Measurements from ENCODE around the gene MOBP.

The MOBP gene

DNA sequence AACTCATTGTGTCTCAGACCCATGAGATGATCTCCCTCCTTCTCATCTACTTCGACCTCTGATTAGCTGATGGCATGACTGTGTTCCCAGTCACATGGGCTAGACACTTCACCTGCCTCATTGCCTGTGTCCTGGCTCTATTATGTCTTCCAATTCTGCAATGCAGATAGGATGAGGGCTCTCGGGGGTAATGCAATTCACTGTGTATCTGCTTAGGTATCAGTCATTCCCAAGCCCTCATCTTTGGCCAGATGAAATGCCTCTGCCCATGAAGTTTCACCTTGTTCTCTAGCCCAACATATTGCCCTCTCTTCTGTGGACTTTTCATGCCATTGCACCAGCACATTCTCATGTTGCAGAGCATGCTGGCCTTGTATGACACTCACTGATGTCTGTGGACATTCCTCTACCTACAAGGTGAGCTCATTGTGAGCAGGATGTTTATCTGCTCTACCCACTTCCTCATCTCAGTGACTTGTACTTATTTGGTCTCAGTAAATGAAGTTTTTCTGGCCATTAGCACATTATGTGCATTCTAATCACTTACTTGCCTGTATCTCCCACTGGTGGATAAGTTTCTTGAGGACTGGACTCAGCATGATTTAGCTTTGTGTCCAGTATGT, 32.3 kb downstream of the MOBP start:
- no peak for DNase-seq

DNA sequence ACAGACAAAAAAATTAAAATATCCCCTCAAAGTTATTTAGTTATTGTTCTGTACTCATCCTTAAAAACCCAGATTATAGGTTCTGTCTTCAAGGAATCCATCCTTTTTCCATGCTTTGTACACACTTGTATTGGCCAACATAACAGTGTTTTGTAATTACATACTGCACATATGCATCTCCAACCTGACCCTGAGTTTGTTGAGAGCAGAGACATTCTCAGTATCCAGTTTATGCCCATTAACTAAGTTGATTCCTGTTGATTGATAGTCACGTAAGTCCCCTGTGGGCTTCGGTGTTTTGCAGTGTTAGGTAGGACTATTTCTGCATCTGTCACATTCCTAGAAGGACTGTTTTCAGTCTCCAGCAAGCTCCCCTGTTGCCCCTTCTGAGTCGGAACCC, 33.6 kb downstream of the MOBP start:
- no peak for DNase-seq

DNA sequence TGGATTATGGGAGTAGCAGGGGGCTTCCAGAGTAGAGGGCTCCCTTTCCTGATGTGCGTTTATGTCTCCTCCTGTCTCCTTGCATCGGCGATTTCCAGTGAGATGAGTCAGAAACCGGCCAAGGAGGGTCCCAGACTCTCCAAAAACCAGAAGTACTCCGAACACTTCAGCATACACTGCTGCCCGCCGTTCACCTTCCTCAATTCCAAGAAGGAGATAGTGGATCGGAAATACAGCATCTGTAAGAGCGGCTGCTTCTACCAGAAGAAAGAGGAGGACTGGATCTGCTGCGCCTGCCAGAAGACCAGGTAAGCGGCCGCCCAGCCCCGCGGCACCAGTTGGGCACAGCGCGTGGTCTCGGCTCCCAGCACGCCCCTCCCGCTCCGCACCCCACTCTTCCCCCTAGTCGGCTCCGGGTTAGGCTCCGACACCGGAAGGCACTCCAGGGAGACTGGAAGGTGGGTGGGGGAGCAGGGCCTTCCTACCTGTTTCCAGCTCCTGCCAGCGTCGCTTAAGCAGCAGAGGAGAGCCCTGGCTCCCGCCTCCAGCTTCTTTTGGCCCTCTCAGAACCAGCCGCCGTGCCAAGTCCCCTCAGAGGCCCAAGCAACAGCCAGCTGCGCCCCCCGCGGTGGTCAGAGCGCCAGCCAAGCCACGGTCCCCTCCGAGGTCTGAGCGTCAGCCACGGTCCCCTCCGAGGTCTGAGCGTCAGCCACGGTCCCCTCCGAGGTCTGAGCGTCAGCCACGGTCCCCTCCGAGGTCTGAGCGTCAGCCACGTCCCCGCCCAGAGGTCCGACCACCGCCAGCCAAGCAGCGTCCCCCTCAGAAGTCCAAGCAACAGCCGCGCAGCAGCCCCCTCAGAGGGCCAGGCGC, 34.7 kb downstream of the MOBP start:
- no peak for DNase-seq

DNA sequence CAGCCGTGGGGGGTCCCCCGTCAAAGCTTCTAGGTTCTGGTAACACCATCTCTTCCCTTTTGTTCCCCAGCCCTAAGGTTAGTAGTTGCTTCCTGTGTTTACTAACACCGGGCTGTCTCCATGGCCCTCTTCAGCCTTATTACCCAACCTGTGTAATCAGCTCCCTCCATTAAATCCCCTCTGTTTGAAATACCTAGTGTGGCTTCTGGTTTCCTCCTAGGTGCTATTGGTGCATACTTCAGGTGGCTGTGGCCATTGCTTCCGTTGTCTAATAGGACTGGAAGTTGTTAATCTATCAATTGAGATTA, 35.3 kb downstream of the MOBP start:
- no peak for DNase-seq

DNA sequence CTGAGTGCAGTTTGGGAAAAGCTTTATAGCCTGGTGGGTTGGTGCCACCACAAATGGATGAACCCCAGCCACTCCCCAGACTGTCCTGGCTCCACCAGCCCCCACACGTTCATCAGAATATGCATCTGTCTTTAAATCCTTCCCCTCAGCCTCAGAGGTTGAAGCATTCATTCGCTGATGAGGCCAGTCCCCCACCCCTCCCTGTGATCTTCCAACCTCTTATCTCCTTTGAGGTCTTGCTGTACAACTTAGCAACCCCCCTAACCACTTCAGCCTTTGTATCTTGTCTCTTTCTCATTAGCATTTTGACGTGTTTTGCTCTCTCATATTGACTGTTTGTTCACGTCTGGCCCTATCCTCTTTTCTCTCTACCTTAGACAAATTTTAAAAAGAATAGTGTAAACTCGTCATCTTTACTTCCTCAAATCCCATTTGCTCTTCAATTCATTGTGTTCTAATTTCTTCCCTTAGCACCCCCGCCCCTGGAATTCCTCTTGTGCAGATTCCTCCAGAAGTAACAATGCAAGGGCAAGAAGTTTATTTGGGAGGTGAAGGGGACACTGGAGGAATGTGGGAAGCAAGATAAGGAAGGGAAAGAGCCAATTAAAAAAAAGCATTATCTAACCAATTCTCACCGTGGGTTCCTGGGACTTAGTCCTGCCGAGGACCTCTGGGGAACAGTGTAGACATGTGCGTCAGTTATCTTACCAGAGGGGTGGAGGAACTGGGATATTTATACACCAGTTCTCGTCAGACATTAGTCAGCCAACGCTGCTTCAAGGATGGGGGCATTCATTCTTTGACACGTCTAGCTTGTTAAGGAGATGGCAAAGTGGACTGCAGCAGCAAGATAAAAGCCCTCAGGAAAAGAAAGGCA, 38.6 kb downstream of the MOBP start:
- DNase-seq, result no peak

DNA sequence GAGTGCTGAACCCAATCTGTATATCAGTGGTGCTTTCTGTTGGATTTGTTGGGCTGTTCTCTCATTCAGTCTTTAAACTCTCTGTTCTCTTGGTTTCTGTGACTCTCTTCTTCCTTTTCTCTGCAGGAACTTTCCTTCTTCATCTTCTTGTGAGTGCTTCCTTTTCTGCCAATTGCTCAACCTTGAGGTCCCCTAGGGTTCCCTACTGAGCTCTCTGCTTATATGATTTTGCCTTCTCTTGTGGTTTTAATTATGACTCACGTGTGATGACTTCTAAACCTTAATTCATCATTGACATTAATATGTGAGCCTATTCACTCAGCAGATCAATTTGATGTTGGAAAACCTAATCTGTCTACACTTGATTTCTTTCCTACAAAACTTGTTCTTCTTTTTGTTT, 39.4 kb downstream of the MOBP start:
- no peak for DNase-seq

DNA sequence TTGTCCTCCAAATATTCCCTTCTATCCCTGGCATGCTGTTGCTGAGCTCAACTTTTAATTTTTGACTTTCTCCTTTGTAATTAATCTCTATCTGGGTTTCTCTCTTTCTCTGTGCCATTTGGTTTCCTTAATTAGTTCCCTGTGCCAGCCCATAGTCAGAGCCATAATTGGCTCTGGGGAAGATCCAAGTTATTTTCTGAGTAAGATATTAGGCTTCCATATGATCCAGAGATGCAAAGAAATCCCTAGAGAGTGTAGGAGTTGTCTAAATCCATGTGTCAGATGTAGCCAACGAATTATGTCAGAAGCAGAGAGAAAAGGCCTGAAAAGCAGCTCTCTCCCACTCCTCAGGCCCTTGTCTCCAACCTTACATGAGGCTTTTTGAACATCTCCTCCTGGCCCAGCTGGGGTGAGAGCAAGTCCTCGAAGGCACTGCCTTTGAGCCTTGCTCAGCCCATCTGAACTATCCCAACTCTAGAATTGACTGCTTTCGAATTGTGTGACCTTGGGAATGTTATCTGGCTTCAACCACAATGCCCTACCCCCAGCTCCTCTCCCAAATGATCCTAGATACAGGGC, 46.4 kb downstream of the MOBP start:
- no peak for DNase-seq

DNA sequence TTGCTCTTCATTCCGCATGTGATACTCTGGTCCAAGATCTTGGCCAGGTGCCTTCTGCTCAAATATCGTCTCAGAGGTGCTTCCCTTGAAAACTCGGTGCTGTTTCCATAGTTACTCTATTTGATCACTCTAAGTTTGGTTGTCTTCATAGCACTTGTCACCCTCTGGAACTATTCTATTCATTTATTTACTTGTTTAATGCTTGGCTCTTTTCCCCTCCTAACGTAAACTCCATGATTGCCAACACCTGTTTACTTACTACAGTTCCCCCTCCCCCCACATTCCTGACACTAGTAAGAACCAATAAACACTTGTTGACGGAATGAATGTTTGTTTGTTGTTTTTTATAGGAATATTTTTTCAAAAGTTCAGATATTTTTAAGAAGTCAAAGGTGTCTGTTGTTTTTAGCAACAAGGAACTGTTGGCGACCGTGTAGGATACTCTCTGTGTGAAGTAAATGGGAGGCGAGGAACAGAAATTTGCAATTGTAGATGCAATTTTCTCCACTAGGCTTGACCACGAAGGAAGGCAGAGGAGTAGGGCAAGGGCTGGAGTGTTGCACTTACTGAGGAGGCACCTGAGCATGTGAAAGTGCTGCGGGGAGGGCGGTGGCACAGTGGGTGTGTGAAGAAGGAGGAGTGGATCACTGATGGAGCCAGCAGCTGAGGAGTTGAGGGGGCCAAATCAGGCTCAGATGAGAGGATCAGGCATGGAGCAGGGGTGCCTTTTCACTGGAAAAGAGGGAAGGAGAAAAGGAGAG, 48.4 kb downstream of the MOBP start:
- DNase-seq, result no peak

DNA sequence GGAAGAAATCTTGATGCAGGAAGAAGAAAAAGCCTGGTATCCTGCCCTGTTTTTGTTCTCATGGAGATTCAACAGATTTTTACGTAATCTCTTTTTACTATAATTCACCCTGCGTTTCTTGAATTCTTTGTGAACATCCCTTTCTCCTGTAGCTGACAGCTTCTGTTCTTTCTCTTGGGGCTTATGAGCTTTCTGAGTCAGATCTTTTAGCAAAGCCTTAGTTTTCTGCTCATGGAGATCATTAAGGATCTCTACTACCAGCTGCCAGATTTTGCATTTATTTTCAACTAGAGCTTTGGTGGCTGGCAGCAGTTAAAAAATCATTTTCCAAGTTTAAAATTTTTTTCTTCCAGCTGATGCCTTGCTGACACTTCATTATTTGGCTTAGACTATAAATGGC, 51.6 kb downstream of the MOBP start:
- no peak for DNase-seq

DNA sequence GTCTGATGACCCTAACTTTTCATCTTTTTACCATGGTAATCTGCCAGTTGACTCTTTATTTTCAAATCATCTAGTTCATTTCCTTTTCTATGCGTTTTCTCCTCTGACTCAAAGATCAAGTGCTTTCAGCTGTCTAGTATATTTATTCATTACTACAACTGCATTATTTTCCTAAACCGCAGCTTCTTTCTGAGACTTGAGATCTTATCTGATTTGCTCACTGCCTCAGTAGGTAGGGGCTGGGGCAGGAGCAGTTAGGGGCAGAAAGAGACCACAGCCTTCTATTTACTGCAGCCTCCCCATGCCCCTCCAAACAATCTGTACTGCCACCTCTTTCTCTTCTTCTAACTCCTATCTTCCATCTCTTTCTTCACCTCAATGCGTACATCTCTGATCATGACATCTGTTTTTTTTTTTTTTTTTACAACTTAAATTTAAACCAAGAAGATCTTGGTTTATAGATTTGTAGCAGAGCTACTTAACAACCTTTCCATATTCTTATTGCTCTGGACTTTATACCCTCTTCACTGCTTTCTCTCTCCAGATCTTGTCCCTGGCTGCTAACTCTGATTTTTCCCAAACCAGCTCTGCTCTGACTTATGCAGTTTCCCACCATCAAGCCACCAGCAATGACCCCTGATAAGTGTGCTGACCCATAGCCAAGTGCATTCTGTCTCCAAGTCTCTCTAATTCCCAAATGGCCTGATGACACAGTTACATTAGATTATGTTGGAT, 52.2 kb downstream of the MOBP start:
- DNase-seq, result no peak

DNA sequence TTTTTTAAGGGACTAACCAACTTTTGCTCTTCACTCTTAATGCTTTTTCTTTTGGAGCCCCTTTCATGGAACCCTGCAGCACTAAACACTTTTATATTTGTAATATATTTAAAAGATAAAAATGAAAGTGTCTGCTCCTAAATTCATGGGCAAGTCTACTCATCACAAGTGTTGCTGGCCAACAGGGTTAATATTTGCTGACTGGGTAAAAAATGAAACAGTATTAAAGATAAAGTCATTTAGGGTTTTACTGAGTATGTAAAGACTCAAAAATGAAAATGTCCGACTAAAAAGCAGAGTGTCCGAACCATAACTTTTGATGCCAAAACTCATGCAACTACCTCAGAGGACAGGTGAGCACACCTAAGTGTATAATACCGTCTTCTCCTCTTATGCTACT, 54.0 kb downstream of the MOBP start:
- DNase-seq, result no peak

DNA sequence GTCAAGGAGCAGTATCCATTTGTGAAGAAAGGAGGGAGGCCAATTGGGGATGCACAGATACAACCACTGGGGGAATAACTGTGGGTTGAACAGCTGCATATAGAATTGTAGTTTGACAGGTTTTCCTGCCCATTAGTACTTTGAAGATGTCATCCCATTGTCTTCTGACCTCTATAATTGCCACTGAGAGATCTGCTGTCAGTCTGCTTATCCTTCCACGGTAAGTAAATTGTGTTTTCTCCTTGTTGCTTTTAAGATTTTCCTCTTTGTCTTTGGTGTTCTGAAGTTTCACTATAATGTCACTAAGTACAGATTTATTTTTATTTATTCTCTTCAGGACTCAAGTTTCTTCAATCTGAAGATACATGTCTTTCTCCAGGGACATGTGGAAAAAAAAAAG, 56.6 kb downstream of the MOBP start:
- no peak for DNase-seq

DNA sequence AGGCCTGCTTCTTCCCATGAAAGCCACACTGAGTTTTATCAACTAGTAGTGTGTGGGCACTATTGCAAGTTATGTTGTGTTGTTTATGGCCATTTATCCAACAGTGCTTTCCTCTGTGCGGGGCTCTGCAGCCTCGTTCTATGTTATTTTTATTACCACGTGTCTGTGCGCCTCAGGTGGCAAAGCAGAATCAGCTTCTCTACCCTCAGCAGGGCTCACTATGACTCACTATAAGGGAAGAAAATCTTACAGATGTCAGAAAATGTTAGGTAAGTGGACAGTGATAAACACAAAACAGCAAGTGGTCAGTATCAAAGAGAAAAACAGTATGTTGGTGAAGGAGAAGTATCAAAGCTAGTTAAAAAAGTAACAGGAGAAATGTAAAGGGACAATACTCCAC, 61.4 kb downstream of the MOBP start:
- no peak for DNase-seq

DNA sequence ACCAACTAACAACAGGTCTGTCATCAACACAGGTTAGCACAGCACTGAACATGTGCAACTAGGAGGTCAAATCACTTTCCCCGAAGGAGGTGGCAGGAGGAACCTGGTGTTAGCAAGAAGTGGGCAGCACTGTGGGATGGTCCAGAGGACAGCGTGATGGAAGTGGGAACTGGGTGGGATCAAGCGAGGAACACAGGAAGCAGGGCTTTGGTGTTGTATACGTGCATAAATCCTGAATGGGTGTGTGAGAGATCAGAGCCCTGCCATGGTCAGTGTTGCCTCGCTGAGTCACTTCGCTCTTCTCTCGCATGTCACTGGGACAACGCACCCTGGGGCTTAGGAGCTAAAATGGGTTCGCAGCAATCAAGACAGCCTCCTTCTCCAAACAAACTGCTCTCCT, 62.1 kb downstream of the MOBP start:
- no peak for DNase-seq

DNA sequence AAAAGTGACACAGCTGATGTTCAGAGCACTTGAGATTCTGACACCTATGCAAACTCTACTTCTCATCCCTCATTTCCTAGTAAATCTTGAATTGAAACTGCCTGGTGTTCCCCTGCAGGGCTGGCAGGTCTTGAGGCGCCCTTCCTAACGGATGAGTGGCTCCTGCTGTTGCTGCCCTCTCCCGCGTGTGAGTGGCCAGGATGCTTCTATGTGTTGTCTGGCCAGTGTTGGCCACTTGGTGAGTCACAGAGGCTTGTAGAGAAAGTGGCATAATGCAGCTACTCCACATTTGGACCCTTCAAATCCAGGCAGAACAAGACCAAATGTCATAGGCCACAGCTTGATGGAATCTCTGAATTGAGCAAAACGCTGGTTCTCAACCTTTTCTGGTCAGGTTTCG, 63.6 kb downstream of the MOBP start:
- no peak for DNase-seq

DNA sequence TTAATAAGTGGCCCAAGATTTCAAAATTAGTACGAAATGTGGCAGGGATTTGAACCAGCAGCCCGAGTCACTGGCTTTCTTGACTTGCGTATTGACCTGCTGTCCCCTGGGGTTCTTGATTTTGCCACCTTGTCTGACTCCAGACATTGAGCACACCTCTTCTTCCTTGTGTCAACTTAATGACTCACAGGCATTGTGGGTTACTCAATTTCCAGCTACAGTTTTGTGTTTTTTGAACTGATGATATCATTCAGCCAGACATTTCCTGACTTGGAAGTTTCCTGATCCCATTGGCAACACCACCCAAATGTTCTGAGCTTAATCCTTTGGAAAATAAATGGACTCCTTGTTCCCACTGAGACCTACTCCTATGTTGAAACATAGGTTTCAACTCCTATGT, 64.2 kb downstream of the MOBP start:
- DNase-seq, result no peak

DNA sequence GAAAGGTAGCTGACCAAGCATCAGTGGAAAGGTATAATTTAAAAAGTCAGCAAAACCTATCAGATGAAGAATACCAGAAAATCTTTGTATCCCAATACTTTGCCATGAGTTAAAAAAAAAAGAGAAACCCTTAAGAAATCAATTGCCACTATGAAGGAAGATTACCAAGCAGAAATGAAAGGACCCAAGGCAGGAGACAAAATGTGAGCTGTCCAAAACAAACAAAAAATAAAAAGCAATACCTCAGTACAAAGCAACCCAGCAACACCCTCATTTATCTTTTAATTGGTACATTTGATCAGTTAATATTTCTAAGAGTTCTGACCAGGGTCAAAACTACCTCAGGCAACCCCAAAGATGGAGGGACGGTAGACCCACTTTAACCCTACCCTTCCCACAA, 65.3 kb downstream of the MOBP start:
- DNase-seq, result no peak

DNA sequence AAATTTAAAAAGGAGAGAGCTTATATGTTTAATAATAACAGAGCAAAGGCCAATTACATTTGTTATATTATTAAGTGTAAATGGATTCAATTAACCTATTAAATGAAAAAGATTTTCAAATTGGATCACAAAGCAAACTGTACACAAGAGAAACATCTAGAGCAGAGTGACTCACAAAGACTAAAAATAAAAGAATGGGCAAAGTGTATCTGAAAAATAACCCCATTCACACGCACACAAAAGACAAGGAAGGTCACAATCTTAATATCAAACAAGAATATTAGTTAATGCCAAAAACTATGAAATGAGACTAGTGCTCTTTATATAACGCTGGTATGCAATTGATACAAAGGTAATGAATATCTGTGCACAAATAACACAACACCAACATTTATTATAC, 65.7 kb downstream of the MOBP start:
- DNase-seq, result no peak

DNA sequence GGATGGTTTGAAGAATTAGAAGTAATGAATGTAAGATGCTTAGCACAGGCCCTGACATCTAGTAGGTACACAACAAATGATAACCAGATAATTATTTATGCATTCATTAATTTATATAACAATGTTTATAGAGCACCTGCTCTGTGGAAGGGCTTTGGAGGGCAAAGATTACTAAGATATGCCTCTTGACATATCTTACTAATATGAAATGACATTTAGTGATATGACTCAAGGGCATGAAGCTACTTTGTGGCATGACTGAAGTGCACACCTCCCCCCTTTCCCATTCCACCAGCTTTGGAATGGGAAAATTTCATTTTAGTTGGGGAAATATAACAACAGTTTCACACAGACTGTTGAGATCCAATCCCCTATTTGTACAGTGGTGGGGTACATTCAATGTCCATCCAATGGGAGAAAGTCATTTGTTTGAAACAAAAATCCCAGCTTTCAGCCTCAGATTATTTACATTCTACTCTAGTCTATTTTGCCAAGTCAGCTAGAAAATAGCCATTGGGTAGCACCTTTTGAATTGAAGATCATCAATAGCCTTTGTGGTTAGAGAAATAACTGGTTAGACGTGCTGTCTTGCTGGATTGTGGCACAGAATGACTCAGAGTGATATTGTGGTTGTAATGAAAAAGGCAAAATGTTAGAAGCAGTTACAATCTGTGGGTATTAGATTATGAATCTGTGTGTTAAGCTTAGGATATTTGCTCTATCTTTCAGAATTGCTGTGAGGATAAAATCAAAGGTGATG, 72.9 kb downstream of the MOBP start:
- no peak for DNase-seq

DNA sequence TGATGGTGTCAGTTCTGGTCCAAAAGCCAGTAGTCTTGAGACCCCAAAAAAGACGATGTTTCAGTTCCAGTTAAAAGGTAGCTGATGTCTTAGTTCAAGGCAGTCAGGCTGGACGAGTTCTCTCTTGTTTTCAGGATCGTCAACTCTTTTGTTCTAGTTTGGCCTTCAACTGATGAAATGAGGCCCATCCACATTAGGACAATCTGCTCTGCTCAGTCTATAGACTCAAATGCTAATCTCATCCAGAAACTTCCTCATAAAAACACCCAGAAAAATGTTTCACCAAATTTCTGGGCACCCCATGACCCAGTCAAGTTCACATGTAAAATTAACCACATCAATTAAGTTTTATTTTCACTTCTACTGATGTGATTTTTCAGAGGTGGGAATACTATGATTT, 74.0 kb downstream of the MOBP start:
- no peak for DNase-seq

DNA sequence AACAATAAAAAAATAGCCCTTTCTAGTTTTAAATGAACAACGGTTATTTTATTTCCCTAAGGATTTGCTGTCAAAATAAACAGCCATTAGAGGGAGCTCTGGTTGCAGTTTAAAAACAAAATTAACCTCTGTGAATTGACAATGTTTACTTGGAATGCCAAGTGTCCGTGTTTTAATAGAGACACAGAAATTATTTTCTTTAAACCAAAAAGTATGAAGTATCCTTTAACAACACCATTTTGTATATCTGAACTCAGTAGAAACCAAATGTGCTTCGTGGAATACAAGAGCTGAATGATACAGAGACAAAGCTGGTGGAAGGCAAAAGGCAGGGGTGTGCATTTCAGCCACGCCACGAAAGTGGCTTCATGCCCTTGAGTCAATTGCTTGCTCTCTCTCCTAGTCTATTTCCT, 74.4 kb downstream of the MOBP start:
- no peak for DNase-seq

Measured in left hindlimb (tissue), 1 donor.